ENCODE results near the gene COA1.

DNA sequence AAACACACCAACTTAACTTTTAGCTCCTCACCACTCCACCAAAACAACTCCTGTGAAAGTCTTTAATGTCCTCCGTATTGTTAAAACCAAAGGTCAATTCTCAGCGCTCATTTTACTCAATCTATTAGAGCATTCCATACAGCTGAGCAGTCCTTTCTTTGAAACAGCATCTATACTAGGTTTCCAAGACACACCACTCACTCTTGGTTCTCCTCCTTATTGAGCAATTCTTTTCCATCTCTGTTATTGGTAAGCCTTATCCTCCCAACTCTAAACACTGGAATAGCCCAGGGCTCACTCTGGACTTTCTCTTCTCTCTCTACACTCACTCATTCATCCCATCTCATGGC lies 34.9 kb downstream of the COA1 start:
- TF ChIP-seq, protein P1, sequence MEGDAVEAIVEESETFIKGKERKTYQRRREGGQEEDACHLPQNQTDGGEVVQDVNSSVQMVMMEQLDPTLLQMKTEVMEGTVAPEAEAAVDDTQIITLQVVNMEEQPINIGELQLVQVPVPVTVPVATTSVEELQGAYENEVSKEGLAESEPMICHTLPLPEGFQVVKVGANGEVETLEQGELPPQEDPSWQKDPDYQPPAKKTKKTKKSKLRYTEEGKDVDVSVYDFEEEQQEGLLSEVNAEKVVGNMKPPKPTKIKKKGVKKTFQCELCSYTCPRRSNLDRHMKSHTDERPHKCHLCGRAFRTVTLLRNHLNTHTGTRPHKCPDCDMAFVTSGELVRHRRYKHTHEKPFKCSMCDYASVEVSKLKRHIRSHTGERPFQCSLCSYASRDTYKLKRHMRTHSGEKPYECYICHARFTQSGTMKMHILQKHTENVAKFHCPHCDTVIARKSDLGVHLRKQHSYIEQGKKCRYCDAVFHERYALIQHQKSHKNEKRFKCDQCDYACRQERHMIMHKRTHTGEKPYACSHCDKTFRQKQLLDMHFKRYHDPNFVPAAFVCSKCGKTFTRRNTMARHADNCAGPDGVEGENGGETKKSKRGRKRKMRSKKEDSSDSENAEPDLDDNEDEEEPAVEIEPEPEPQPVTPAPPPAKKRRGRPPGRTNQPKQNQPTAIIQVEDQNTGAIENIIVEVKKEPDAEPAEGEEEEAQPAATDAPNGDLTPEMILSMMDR (IDR thresholded peaks at IDR 0.05), result no peak
- TF ChIP-seq POLR2AphosphoS5 (IDR thresholded peaks at IDR 0.05; ENCODE audit: low read depth, low read length) (no peak), TCF7L2 (IDR thresholded peaks at IDR 0.05; ENCODE audit: low read depth, low read length) (no peak)
